H1 (cell line): ENCODE results near the gene ASB13. TPM values are rescaled to one million over a fixed set of nuclear protein-coding genes. Genes with fewer than 3 reads are reported as not detected.

Experiments used
- POU5F1 ChIP-seq: IDR thresholded peaks from 2 replicates; pipeline ENCODE4 v1.6.1; 2011; ENCODE audit warnings: low read depth, mild to moderate bottlenecking, low read length, moderate library complexity
- TAF7 ChIP-seq: optimal IDR thresholded peaks from 2 replicates; pipeline ENCODE3; 2011; ENCODE audit warnings: low read depth, mild to moderate bottlenecking, inconsistent platforms, low read length, moderate library complexity, borderline replicate concordance
- polyA plus RNA-seq, 7 experiments: library from polyadenylated mRNA; depleted of rRNA in 3 of 7; stranded (reverse) in 5 of 7; unstranded in 2 of 7; fragments of >200 nt in 5 of 7; fragments of 200-250 nt in 2 of 7; gene quantifications; 1 replicate in 5 of 7; 2 replicates in 1 of 7; 4 replicates in 1 of 7; pipeline versions ENCODE4 v1.2.1 to v1.2.3, GENCODE V29; 2011 to 2013; ENCODE audit warnings: missing spikeins in 2 of 7, mixed read lengths in 2 of 7
- total RNA-seq: library from RNA; stranded (reverse); fragmentation: NEBNext Ultra II Directional; extraction: Animal tissue kit (Norgen Biotek cat#: 25700); gene quantifications from 2 replicates; pipeline ENCODE4 v1.2.1, GENCODE V29; 2021

ASB13 gene
- total and polyA plus RNA-seq, 2 of the 8 experiments (the other 6 are each of a cell fraction or from before 2014, with no cell fraction given) = 12.3 to 20.2 TPM

DNA sequence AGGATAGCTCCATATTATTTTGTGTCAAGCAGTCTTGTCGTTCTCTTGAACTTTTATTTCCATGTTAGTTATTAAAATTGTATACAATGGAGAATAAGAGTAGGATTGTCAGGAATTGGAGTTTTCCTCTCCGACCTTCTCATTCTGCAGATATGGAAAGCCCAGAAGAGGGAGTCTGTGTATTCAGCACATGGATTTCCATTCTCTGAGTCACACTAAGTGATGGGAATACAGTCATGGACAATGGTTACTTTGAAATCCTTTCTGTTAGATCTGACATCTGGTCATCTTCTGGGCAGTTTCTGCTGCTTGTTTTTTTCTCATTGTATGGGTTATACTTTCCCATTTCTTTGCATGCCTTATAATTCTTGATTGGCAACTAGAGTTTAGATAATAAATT is 13.2 kb upstream of the ASB13 start (continued):
- TF ChIP-seq POU5F1 (no peak), TAF7 (no peak)
